NCI-H2196 (cell line): ENCODE data around the gene TCF7.

Source experiments
- DNase-seq: peaks from one replicate; lab custom pipeline; 2025; ENCODE audit not compliant: unreplicated experiment; lab: John Stamatoyannopoulos, UW

TCF7 gene

GRCh38 chr5:134088994-134089560 lies 25.4 kb upstream of the TCF7 start:
- no peak for DNase-seq

DNA sequence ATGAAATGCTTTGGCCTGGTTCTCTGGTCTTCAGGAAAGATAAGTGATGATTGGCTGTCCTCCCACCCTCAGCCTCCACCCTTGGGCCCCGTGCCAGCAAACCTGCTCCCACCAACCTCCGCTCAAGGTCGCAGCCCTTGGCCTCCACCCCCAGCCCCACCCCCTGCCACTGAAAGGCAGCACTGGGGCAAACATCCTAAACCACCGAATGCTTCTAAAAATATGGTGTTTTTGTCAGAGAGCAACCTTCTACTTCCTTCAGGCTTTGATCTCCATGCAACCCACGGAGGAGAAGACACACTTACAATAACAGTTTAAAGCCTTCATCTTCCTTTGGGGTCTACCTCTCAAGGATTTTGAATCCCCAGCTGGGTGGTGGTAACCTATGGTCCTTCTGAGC lies 24.0 kb upstream of the TCF7 start:
- no peak for DNase-seq

- DNase-seq = no peak
These were observed 22.8 kb upstream of the TCF7 start for GRCh38 chr5:134091626-134092121.

DNA sequence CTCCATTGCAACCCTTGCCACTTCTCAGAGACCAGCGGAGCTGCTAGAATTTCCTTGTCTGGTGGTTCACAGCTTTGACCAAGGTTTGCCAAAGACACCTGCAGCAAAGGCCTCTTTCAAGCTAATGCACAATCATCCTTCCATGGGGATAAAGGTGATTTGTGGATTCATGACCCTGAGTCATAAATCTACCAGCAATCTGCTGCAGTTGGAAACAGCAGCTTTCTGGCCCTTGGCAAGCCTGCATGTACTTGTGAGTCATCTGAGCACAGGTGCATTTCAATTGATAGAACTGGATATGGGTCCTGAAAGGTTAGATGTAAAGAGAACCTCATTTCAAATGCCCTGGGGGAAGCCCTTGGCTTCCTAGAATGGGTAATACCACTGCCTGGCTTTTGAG lies 21.6 kb upstream of the TCF7 start:
- peak; percentile 79 for DNase-seq

DNA sequence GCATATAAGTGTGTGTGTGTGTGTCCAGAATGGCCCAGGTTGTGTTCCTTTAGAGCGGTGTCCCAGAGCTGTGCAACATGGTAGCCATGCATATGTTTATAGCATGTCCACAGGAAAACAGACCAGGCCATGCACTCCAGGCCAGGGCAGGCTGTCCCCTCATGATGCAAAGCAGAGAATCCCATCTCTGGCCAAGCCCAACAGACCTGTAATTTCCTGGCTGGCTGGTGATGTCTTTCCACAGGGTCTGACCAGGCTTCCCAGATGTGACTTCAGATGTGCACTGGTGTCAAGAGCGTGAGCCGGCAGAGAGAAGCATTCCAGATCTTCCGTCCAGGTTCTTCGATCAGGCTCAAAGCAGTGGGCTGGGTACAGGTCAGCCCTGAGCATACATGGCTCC lies 21.1 kb upstream of the TCF7 start:
- no peak for DNase-seq

DNA sequence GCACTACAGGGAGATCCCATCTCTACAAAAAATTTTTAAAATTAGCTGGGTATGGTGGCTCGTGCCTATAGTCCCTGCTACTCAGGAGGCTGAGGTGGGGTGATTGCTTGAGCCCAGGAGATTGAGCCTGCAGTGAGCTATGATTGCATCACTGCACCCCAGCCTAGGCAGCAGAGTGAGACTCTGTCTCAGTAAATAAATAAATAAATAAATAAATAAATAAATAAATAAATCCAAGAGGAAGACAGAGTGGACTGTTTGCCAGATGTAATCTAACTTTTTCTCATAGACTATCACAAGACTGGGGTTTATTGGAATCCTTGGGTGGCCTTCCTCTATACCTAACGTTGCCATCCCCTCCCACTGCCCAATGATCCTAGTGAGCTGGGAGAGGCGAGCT lies 19.2 kb upstream of the TCF7 start:
- DNase-seq = no peak

- DNase-seq = no peak
These were observed 18.4 kb upstream of the TCF7 start for GRCh38 chr5:134095887-134096589.

- no peak for DNase-seq
These were observed 17.2 kb upstream of the TCF7 start for GRCh38 chr5:134097211-134097749.

GRCh38 chr5:134098690-134099089 lies 15.8 kb upstream of the TCF7 start:
- no peak for DNase-seq

DNA sequence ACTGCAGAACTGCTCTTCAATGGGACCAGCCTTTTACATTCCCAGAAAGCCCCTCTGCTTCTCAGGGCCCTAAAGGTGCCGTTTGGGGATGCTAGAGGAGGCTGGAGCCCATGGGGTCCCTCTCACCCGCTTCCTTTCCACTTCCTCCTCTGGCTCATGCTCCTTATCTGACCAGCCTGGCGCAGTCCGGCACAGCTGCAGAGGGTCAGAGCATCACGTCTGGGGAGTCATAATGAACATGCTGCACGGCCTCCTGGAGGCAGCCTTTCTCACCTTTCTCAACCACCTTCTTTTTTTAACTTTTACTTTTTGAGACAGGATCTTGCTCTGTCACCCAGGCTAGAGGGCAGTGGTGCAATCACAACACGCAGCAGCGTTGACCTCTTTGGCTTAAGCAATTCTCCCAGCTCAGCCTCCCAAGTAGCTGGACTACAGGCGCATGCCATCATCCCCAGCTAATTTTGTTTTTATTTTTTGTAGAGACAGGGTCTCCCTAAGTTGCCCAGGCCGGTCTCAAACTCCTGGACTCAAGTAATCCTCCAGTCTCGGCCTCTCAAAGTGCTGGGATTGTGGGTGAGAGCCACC lies 15.1 kb upstream of the TCF7 start:
- DNase-seq = no peak

GRCh38 chr5:134099939-134100282 lies 14.6 kb upstream of the TCF7 start:
- DNase-seq = no peak

GRCh38 chr5:134100283-134101091 lies 14.0 kb upstream of the TCF7 start:
- DNase-seq = no peak

- DNase-seq = peak; percentile 47
These were observed 12.6 kb upstream of the TCF7 start for GRCh38 chr5:134101686-134102439.

- DNase-seq = no peak
These were observed 11.1 kb upstream of the TCF7 start for GRCh38 chr5:134103397-134103796.

- DNase-seq = no peak
These were observed 10.4 kb upstream of the TCF7 start for GRCh38 chr5:134103998-134104654.

GRCh38 chr5:134106991-134107701 lies 7.3 kb upstream of the TCF7 start:
- no peak for DNase-seq

- DNase-seq = no peak
These were observed 6.7 kb upstream of the TCF7 start for GRCh38 chr5:134107779-134108178.

DNA sequence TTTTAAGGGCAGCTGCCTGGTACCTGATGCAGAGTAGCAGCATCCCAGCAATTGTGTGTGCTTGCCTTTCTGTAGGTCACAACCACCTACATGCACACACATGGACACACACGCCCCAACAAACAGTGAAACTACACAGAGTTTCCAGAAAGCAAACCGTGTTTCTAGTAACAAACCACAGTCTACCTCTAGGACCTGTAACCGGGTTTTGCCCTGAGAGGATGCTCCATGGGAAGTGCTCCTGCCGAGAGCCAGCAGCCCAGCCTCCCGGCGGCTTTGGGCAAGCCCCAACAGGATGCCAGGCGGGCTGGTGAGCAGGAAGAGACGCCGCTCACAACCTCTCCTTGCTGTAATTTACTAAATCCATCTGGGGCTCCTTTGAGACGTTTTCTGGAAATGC lies 4.1 kb upstream of the TCF7 start:
- no peak for DNase-seq

DNA sequence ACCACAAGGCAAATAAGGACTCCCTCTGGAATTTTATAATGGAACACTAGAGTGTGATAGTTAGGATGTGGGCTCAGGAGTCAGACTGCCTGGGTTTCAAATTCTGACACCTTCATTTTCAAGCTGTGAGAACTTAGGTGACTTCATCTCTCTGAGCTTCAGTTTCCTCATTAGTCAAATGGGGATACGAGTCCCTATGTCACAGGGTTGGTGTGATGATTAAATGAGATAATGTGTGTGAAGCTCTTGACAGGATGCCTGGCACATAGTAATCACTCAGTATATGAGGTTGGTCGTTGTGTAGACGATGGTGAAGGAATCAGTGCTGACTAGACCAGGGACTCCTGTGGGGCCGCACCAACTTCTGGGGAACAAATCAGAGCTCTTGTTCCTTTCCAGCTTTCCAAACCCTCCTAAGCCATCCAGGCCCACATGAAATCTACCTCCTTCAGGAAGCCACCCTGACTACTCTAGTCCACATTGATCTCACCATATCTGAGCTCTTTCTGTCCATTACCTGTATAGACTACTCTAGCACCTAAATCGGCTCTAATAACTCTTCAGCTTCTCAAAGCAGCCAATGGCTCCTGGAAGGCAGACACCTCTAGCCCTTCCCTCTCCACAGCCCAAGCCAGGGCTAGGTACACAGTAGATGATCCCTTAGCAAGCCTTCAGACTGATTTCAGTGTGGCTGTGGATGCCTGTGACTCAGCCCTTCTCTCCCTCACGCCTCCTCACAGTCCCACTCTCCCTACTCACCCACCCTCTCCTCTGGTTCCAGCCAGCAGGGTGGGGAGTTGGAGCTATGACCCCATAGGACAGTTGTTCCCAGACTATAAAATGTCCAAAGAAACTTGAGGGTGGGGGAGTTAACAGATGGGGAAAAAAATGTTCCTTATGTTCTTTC lies 2.5 kb upstream of the TCF7 start:
- no peak for DNase-seq
